ENCODE results near the gene SHANK2. TPM values are rescaled to one million over a fixed set of nuclear protein-coding genes. Genes with fewer than 3 reads are reported as not detected.

Gene SHANK2
- total and polyA plus RNA-seq, 2 of the 4 experiments (the other 2 are of a cell fraction): 1.6 to 2.2 TPM

- H2AK9ac ChIP-seq (replicated peaks; ENCODE audit: low read depth, low read length, poor library complexity): no peak overlapping the region
- no peak overlapping the region for H4K8ac ChIP-seq (ENCODE audit: low read depth in 2 of 2, low read length in 2 of 2)
- no peak overlapping the region for H2AFZ ChIP-seq (replicated peaks; ENCODE audit: low read length, poor library complexity)
- no TSS peak for BruUV-seq (replicated peaks)
- no peaks in the 10 kb centered on the region for H3K9me3 ChIP-seq (ENCODE audit: control insufficient read depth, insufficient read depth, low read length)
- no peak overlapping the region for H2BK5ac ChIP-seq (ENCODE audit: low read depth, low read length, poor library complexity, severe bottlenecking)
- no peak overlapping the region for H3K18ac ChIP-seq (ENCODE audit: low read depth, low read length)
- 60% methylated on average over 1 of the region's 2 CpGs; no CpG with 5 or more reads in 1 of the 2 experiments for WGBS, 2 experiments (ENCODE audit: extremely low coverage in 2 of 2, insufficient read length in 1 of 2)
- H3K4me1 ChIP-seq (ENCODE audit: control insufficient read depth, insufficient read depth, low read length): peaks cover 2% of the 10 kb centered on the region; the same call in 1 of the 2 replicates
- no peak overlapping the region for H3K14ac ChIP-seq (replicated peaks; ENCODE audit: low read depth, low read length)
- no peak overlapping the region for H3K9ac ChIP-seq (ENCODE audit: low read depth, low read length)
- no peak overlapping the region for H2BK20ac ChIP-seq (ENCODE audit: low read depth, low read length)
- no peak overlapping the region for H3K4me3 ChIP-seq (ENCODE audit: insufficient read depth, low read depth, low read length)
- H3K79me1 ChIP-seq (ENCODE audit: low read depth in 1 of 2, low read length in 2 of 2): no peaks in the 10 kb centered on the region
- no peak overlapping the region for H2BK15ac ChIP-seq (ENCODE audit: low read depth, low read length)
- ATAC-seq (ENCODE audit: low read depth) (no peak), DNase-seq (no peak)
- intact Hi-C loops (cut with micrococcal nuclease): no loop called here
- dilution Hi-C loops (cut with HindIII; ENCODE audit: low sequenced_read_pairs, unreplicated experiment): no loop called here
- no peak overlapping the region for H3K23ac ChIP-seq (ENCODE audit: low read depth, low read length)
- no peak overlapping the region for H4K91ac ChIP-seq (ENCODE audit: insufficient read depth, low read depth, low read length)
- peaks cover 6% of the 10 kb centered on the region; the same call in 1 of the 2 replicates for H4K20me1 ChIP-seq (ENCODE audit: insufficient read depth, low read length)
- no peak overlapping the region for H3K4me2 ChIP-seq (ENCODE audit: low read depth, low read length)
- CTCF ChIA-PET: interaction anchor here (0.6 kb wide), 1 partner anchor 428 kb away, joined by 4 read pairs; no protein-coding TSS in a partner anchor
- no peak overlapping the region for H3K27ac ChIP-seq (ENCODE audit: insufficient read depth, low read length)
- POLR2A ChIA-PET (ENCODE audit: unreplicated experiment): no interaction called here
- 0 out of 2 replicates have a peak, but pooled peaks cover 2% of the 10 kb centered on the region for H3K9me1 ChIP-seq (ENCODE audit: insufficient read depth, low read length)
- no peaks in the 10 kb centered on the region for H3K27me3 ChIP-seq (ENCODE audit: control insufficient read depth, insufficient read depth, low read length)
- in situ Hi-C loops (cut with MboI; ENCODE audit: low sequenced_read_pairs): no loop called here
- TF ChIP-seq FOS (IDR thresholded peaks at IDR 0.05; ENCODE audit: low read depth, low read length) (no peak), ELK1 (IDR thresholded peaks at IDR 0.05; ENCODE audit: borderline replicate concordance, low read depth, low read length) (no peak)
- H3K56ac ChIP-seq (ENCODE audit: extremely low read depth, insufficient read depth, low read length): no peak overlapping the region
- no peak overlapping the region for H4K5ac ChIP-seq (ENCODE audit: low read depth, low read length)
- H3K4ac ChIP-seq (ENCODE audit: low read depth, low read length): no peak overlapping the region
- no peak overlapping the region for H2AK5ac ChIP-seq (ENCODE audit: low read depth, low read length)
- no peak overlapping the region for H2BK120ac ChIP-seq (ENCODE audit: low read depth, low read length)
- H3K36me3 ChIP-seq (ENCODE audit: control insufficient read depth, insufficient read depth, low read length): peaks cover 3% of the 10 kb centered on the region; the same call in 1 of the 2 replicates
Measured at GRCh38 chr11:71211631-71212030, 40.7 kb downstream of the SHANK2 start.
